Loucy (cell line): ENCODE data around the gene PRM2.

ENCODE experiments used
- H2AFZ ChIP-seq: fragments of 200-600 bp; sonication (generic); 2 replicates; pipeline ENCODE4 v1.6.0; 2016; ENCODE audit warnings: antibody characterized with exemption, mild to moderate bottlenecking, low read length, moderate library complexity
- H3F3A ChIP-seq: fragments of 200-600 bp; 2 replicates; pipeline ENCODE4 v1.6.0; 2016; ENCODE audit warnings: antibody characterized with exemption, low read depth, mild to moderate bottlenecking
- H3K27me3 ChIP-seq: fragments of 200-600 bp; sonication (generic); 2 replicates; pipeline ENCODE4 v1.6.1; 2014; ENCODE audit warnings: low read length, mild to moderate bottlenecking; ENCODE audit not compliant: insufficient read depth, poor library complexity, severe bottlenecking
- H3K36me3 ChIP-seq: fragments of 200-600 bp; sonication (generic); 2 replicates; pipeline ENCODE4 v1.6.1; 2016; ENCODE audit warnings: low read length; ENCODE audit not compliant: insufficient read depth
- H3K4me1 ChIP-seq: fragments of 200-600 bp; sonication (generic); 2 replicates; pipeline ENCODE4 v1.5.1; 2014; ENCODE audit warnings: low read length, mild to moderate bottlenecking; ENCODE audit not compliant: insufficient read depth, poor library complexity, severe bottlenecking
- H3K4me2 ChIP-seq: fragments of 200-600 bp; sonication (generic); 2 replicates; pipeline ENCODE4 v1.6.0; 2014; ENCODE audit warnings: antibody characterized with exemption, low read length, low read depth, mild to moderate bottlenecking; ENCODE audit not compliant: poor library complexity, severe bottlenecking
- H3K4me3 ChIP-seq: fragments of 200-600 bp; sonication (generic); 2 replicates; pipeline ENCODE4 v1.5.1; 2014; ENCODE audit warnings: low read length, mild to moderate bottlenecking, mixed read lengths; ENCODE audit not compliant: poor library complexity, severe bottlenecking
- H3K79me2 ChIP-seq: fragments of 200-600 bp; sonication (generic); 2 replicates; pipeline ENCODE4 v1.6.1; 2014; ENCODE audit warnings: low read length; ENCODE audit not compliant: insufficient read depth
- H3K9ac ChIP-seq: fragments of 200-600 bp; sonication (generic); 2 replicates; pipeline ENCODE4 v1.6.0; 2014; ENCODE audit warnings: mild to moderate bottlenecking, low read depth, low read length, moderate library complexity; ENCODE audit not compliant: poor library complexity, severe bottlenecking
- H3K9me2 ChIP-seq: fragments of 200-600 bp; sonication (generic); replicated peaks from 2 replicates; pipeline ENCODE4 v1.6.1; 2016; ENCODE audit warnings: low read depth, low read length, mixed read lengths
- H3K9me3 ChIP-seq: fragments of 200-600 bp; sonication (generic); 2 replicates; pipeline ENCODE4 v1.6.1; 2014; ENCODE audit warnings: mild to moderate bottlenecking, antibody characterized with exemption, low read length, low read depth; ENCODE audit not compliant: insufficient read depth
- H4K20me1 ChIP-seq: fragments of 200-600 bp; sonication (generic); 2 replicates; pipeline ENCODE4 v1.6.0; 2014; ENCODE audit warnings: antibody characterized with exemption, low read length, mild to moderate bottlenecking; ENCODE audit not compliant: insufficient read depth, poor library complexity, severe bottlenecking
- EZH2phosphoT487 ChIP-seq: fragments of 200-600 bp; IDR thresholded peaks from 2 replicates; pipeline ENCODE4 v1.6.1; 2018; ENCODE audit warnings: antibody characterized with exemption, mild to moderate bottlenecking, moderate library complexity, borderline replicate concordance
- TF ChIP-seq, protein P1 (sequence below): fragments of 200-600 bp; sonication (generic); conservative IDR thresholded peaks from 2 replicates; pipeline ENCODE4 v1.5.1; 2014; ENCODE audit warnings: mild to moderate bottlenecking, antibody characterized with exemption, low read length

Gene PRM2

DNA sequence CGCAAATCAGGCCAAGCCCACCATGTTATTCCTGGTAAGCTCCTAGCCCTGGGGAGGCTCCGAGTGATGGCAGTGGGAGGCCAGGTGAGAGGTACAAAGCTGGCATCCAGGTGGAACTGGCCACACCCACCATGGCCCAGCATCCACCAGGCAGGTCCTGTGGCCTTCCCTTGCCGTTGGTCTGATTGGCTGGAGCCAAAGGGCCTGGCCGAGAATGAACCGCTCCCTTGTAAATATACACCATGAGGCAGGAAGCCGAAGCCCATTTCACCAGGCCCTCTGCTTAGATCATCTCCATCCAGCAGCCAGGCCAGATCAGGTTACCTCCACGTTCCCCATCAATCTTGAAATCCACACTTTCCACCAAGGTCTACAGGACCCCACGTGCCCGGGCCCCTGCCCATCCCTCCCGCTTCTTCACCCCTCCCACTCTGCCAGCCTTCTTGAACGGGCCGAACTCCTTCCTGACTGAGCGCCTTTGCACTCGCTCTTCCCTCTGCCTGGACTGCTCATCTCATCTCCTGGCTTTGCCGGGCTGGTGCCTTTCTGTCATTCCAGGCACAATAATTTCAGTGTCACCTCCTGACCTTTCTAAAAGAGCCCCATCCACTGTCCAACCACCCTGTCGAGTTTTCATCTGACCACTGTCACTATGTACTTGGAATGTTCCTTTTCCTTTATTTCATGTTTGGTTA is 26.0 kb downstream of the PRM2 start:
- no peak overlapping the region for H3K4me2 ChIP-seq
- H3K9ac ChIP-seq = no peak overlapping the region
- H3K36me3 ChIP-seq = no peaks in the 10 kb centered on the region
- H3K4me1 ChIP-seq = peaks cover 21% of the 10 kb centered on the region
- peaks cover 6% of the 10 kb centered on the region for H4K20me1 ChIP-seq
- no peak overlapping the region for H3K4me3 ChIP-seq
- no peak overlapping the region for H2AFZ ChIP-seq
- no peak for TF ChIP-seq EZH2phosphoT487
- TF ChIP-seq, protein P1, sequence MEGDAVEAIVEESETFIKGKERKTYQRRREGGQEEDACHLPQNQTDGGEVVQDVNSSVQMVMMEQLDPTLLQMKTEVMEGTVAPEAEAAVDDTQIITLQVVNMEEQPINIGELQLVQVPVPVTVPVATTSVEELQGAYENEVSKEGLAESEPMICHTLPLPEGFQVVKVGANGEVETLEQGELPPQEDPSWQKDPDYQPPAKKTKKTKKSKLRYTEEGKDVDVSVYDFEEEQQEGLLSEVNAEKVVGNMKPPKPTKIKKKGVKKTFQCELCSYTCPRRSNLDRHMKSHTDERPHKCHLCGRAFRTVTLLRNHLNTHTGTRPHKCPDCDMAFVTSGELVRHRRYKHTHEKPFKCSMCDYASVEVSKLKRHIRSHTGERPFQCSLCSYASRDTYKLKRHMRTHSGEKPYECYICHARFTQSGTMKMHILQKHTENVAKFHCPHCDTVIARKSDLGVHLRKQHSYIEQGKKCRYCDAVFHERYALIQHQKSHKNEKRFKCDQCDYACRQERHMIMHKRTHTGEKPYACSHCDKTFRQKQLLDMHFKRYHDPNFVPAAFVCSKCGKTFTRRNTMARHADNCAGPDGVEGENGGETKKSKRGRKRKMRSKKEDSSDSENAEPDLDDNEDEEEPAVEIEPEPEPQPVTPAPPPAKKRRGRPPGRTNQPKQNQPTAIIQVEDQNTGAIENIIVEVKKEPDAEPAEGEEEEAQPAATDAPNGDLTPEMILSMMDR = no peak
- H3K9me3 ChIP-seq = no peaks in the 10 kb centered on the region
- H3K27me3 ChIP-seq = no peaks in the 10 kb centered on the region
- H3F3A ChIP-seq = no peaks in the 10 kb centered on the region
- H3K79me2 ChIP-seq = peaks cover 26% of the 10 kb centered on the region
- H3K9me2 ChIP-seq = no peaks in the 10 kb centered on the region

DNA sequence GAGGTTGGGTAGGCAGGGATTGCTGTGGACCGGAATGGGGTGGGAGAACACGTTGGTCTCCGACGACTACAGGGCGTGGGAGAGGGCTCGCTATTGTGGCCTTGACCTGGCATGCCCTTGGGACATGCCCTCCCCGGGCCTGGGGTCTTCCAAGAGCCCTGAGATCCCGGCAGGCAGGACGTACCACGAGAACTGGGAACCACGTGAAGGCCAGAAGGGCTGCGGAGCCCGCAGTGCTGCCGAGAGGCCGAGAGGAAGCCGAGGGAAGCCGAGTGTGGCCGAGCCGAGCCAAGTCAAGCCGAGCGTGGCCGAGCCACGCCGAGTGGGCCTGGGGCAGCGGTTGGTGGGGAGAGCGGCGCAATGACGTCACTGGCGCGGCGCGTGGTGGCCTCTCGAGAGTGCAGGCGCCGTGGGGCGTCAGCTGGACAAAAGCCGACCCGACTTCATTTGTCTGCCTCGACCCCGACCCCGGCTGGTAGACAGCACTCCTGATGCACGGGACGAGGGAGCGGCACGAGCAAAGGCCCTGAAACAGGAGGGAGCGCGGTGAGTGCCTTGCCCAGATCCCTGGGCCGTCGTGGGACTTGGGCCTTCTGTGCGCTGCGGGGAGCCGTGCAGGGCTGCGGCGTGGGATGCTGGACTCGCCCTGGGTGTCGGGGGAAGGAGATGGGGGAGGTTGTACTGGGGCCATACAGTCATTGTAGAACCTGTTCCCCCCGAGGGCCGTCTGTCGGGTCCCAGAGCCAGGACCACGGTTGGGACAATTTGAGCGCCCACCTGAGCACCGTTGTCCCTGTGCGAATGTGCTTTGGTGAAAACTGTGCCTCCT is 26.8 kb downstream of the PRM2 start:
- Histone ChIP-seq H3K9ac (no peak overlapping the region), H3K27me3 (no peaks in the 10 kb centered on the region), H3K9me3 (no peaks in the 10 kb centered on the region), H3K4me2 (no peak overlapping the region), H3F3A (no peaks in the 10 kb centered on the region), H2AFZ (no peak overlapping the region), H3K79me2 (peaks cover 18% of the 10 kb centered on the region), H3K36me3 (no peaks in the 10 kb centered on the region), H3K9me2 (no peaks in the 10 kb centered on the region), H4K20me1 (peaks cover 6% of the 10 kb centered on the region), H3K4me1 (peaks cover 17% of the 10 kb centered on the region), H3K4me3 (no peak overlapping the region)
- no peak for TF ChIP-seq EZH2phosphoT487
- TF ChIP-seq, protein P1 = no peak

GRCh38 chr16:11248133-11248532 is 28.1 kb downstream of the PRM2 start:
- H3K9me3 ChIP-seq = no peaks in the 10 kb centered on the region
- no peaks in the 10 kb centered on the region for H4K20me1 ChIP-seq
- TF ChIP-seq, protein P1 = no peak
- no peak for TF ChIP-seq EZH2phosphoT487
- H3K79me2 ChIP-seq = peaks cover 6% of the 10 kb centered on the region; the same call in 1 of the 2 replicates
- peaks cover 6% of the 10 kb centered on the region for H3K4me1 ChIP-seq
- H3F3A ChIP-seq = no peaks in the 10 kb centered on the region
- H3K4me3 ChIP-seq = no peak overlapping the region
- H3K27me3 ChIP-seq = no peaks in the 10 kb centered on the region
- H3K9me2 ChIP-seq = no peaks in the 10 kb centered on the region
- H2AFZ ChIP-seq = no peak overlapping the region
- no peak overlapping the region for H3K4me2 ChIP-seq
- no peaks in the 10 kb centered on the region for H3K36me3 ChIP-seq
- H3K9ac ChIP-seq = no peak overlapping the region
